ENCODE data around the gene WBP4. TPM values are rescaled to one million over a fixed set of nuclear protein-coding genes. Genes with fewer than 3 reads are reported as not detected.
A peak's percentile ranks its signal among the peaks of the same experiment; 100 is the strongest.

WBP4 gene
- total RNA-seq, 2 experiments from 2014 or later = 6.9 to 7.4 TPM

DNA sequence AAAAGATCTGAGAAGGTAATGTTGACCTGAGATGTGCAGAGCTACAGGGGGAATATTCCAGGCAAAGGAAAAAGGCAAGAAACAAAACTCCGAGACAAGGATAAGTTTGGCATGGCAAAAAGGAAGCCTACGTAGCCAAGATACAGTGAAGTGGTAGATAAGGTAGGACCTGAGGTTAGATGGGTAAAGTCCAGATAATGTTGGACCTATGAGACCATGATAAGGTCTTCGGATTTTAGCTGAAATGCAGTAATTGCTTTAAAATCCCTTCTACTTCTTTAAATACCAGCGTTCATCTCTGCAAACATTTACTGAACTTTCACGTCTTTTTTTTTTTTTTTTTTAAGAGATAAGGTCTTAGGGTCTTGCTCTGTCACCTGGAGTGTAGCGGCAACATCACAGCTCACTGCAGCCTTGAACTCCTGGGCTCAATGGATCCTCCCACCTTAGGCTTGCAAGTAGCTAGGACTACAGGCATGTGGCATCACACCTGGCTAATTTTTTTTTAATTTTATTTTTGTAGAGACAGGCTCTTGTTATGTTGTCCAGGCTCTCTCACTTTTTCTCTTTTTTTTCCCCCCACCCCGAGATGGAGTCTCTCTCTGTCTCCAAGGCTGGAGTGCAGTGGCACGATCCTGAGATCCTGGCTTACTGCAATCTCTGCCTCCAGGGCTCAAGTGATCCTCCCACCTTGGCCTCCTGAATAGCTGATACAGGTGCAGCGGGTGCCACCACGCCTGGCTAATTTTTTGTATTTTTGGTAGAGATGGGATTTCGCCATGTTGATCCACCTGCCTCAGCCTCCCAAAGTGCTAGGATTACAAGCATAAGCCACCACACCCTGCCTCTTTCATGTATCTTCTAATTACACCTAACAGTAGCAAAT, 4.2 kb upstream of the WBP4 start:
- Mint-ChIP-seq H3K27me3 (peaks cover 14% of the 10 kb centered on the region), H3K36me3 (ENCODE audit: low read depth) (peaks cover 28% of the 10 kb centered on the region), H3K4me1 (ENCODE audit: low read depth) (peaks cover 60% of the 10 kb centered on the region), H3K27ac (peak overlapping the region; percentile 98), H3K4me3 (peak overlapping the region; percentile 64), H3K9me3 (no peaks in the 10 kb centered on the region)
- TF ChIP-seq, protein P1, sequence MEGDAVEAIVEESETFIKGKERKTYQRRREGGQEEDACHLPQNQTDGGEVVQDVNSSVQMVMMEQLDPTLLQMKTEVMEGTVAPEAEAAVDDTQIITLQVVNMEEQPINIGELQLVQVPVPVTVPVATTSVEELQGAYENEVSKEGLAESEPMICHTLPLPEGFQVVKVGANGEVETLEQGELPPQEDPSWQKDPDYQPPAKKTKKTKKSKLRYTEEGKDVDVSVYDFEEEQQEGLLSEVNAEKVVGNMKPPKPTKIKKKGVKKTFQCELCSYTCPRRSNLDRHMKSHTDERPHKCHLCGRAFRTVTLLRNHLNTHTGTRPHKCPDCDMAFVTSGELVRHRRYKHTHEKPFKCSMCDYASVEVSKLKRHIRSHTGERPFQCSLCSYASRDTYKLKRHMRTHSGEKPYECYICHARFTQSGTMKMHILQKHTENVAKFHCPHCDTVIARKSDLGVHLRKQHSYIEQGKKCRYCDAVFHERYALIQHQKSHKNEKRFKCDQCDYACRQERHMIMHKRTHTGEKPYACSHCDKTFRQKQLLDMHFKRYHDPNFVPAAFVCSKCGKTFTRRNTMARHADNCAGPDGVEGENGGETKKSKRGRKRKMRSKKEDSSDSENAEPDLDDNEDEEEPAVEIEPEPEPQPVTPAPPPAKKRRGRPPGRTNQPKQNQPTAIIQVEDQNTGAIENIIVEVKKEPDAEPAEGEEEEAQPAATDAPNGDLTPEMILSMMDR (IDR thresholded peaks at IDR 0.05) = no peak
- POLR2A ChIA-PET = interaction anchor here (0.9 kb wide), 1 partner anchor 136 kb away, joined by 3 read pairs; no protein-coding TSS in a partner anchor
- H3K9me3 ChIP-seq (ENCODE audit: control insufficient read depth in 1 of 2, insufficient read depth in 1 of 2, low read length in 2 of 2) = no peaks in the 10 kb centered on the region
- CTCF ChIA-PET = interaction anchor here (1.8 kb wide), 1 partner anchor 82 kb away, joined by 6 read pairs; no protein-coding TSS in a partner anchor
- intact Hi-C loops (cut with DNase I, micrococcal nuclease) = loop anchor here in 1 of 2 experiments (5.0 kb wide), 2 partner anchors 135 to 165 kb away; no protein-coding TSS in a partner anchor
- H3K36me3 ChIP-seq (ENCODE audit: insufficient read depth, low read length) = no peaks in the 10 kb centered on the region
- no peak overlapping the region for H3K27ac ChIP-seq (ENCODE audit: low read depth in 1 of 2, low read length in 2 of 2)
- H3K4me3 ChIP-seq (ENCODE audit: low read length) = no peak overlapping the region
- H3K27me3 ChIP-seq (ENCODE audit: control insufficient read depth in 1 of 2, insufficient read depth in 2 of 2, low read length in 2 of 2) = no peaks in the 10 kb centered on the region
- peaks cover 20% of the 10 kb centered on the region for H3K4me1 ChIP-seq (ENCODE audit: insufficient read depth, low read length)
- no peak for DNase-seq
- no peak for ATAC-seq (ENCODE audit: poor library complexity)

DNA sequence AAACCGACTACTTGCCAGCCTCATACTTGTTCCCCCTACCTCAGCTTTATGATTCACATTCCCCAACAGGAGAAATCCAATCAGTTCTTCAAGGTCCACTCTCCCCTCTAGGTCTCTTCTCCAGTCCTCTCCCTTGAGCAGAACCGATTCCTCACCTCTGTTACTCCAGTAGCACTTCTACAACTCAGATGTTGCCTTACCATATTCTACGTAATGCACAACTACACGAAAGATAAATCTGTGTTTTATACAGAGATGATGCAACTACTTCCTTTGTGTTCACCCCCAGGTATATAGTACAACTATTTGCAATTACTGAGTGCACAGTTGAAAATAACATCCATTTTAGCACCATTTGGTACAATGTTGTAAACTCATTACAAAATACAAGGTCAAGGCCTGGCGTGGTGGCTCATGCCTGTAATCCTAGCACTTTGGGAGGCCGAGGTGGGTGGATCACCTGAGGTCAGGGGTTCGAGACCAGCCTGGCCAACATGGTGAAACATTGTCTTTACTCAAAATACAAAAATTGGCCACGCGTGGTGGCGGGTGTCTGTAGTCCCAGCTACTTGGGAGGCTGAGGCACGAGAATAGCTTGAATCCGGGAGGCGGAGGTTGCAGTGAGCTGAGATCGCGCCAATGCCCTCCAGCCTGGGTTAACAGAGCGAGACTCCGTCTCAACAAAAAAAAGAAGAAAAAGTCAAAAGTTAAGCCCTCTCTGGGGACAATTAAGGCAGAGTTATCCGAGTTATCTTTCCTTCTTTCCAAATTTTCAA, 2.8 kb upstream of the WBP4 start:
- intact Hi-C loops (cut with DNase I, micrococcal nuclease) = loop anchor here in 1 of 2 experiments (5.0 kb wide), 2 partner anchors 136 to 164 kb away; no protein-coding TSS in a partner anchor
- no peaks in the 10 kb centered on the region for H3K36me3 ChIP-seq (ENCODE audit: insufficient read depth, low read length)
- Mint-ChIP-seq H3K4me1 (ENCODE audit: low read depth) (peaks cover 72% of the 10 kb centered on the region), H3K4me3 (peak overlapping the region; percentile 95), H3K27ac (peak overlapping the region; percentile 98), H3K27me3 (peaks cover 14% of the 10 kb centered on the region), H3K36me3 (ENCODE audit: low read depth) (peaks cover 38% of the 10 kb centered on the region), H3K9me3 (no peaks in the 10 kb centered on the region)
- CTCF ChIA-PET = interaction anchor here (1.0 to 2.4 kb wide), 3 partner anchors 40 to 84 kb away, joined by 3 to 11 read pairs (median 6); partner anchors contain the start of gene ELF1
- TF ChIP-seq, protein P1 (IDR thresholded peaks at IDR 0.05) = no peak
- no peak overlapping the region for H3K4me3 ChIP-seq (ENCODE audit: low read length)
- H3K27me3 ChIP-seq (ENCODE audit: control insufficient read depth in 1 of 2, insufficient read depth in 2 of 2, low read length in 2 of 2) = no peaks in the 10 kb centered on the region
- peaks cover 24% of the 10 kb centered on the region for H3K4me1 ChIP-seq (ENCODE audit: insufficient read depth, low read length)
- POLR2A ChIA-PET = interaction anchor here (4.3 kb wide), 1 partner anchor 40 kb away, joined by 103 read pairs; the partner anchor contains the start of gene ELF1
- no peaks in the 10 kb centered on the region for H3K9me3 ChIP-seq (ENCODE audit: control insufficient read depth in 1 of 2, insufficient read depth in 1 of 2, low read length in 2 of 2)
- ATAC-seq (ENCODE audit: poor library complexity) (no peak), DNase-seq (no peak)
- H3K27ac ChIP-seq (ENCODE audit: low read depth in 1 of 2, low read length in 2 of 2) = no peak overlapping the region
